DMS153 treated with DMSO at 0.1 percent for 48 hours (cell line): ENCODE measurements around the gene B4GALT2.

Experiments used
- DNase-seq: peaks from one replicate; lab custom pipeline; 2025; ENCODE audit not compliant: unreplicated experiment; lab: John Stamatoyannopoulos, UW

Gene B4GALT2

GRCh38 chr1:43969416-43969745 lies 9.6 kb upstream of the B4GALT2 start:
- DNase-seq, result no peak

- peak; percentile 98 for DNase-seq
Measured at GRCh38 chr1:43969746-43970466, 9.1 kb upstream of the B4GALT2 start, which contains the start of gene DPH2. TSS of gene DPH2 (plus strand) at chr1:43970010. CDS start at chr1:43970176, 166 bp downstream.

GRCh38 chr1:43970502-43970901 lies 8.5 kb upstream of the B4GALT2 start:
- DNase-seq, result no peak

GRCh38 chr1:43970911-43971310 lies 8.1 kb upstream of the B4GALT2 start:
- no peak for DNase-seq

- DNase-seq, result no peak
Measured at GRCh38 chr1:43971336-43971980, 7.6 kb upstream of the B4GALT2 start.

GRCh38 chr1:43973981-43974442 lies 5.0 kb upstream of the B4GALT2 start:
- no peak for DNase-seq

- peak; percentile 94 for DNase-seq
Measured at GRCh38 chr1:43974443-43975248, 4.4 kb upstream of the B4GALT2 start, which contains the start of gene ATP6V0B. TSS of gene ATP6V0B (plus strand) at chr1:43974960. CDS start at chr1:43975041, 81 bp downstream.

- no peak for DNase-seq
Measured at GRCh38 chr1:43975249-43975961, 3.6 kb upstream of the B4GALT2 start.

GRCh38 chr1:43976045-43976444 lies 3.0 kb upstream of the B4GALT2 start:
- DNase-seq, result no peak

- DNase-seq, result no peak
Measured at GRCh38 chr1:43976890-43977289, 2.1 kb upstream of the B4GALT2 start.

- no peak for DNase-seq
Measured at GRCh38 chr1:43977376-43978263, 1.4 kb upstream of the B4GALT2 start.

GRCh38 chr1:43978264-43978550 lies 803 bp upstream of the B4GALT2 start:
- no peak for DNase-seq

- no peak for DNase-seq
Measured at GRCh38 chr1:43979261-43979527, 184 bp downstream of the B4GALT2 start.

GRCh38 chr1:43979528-43980254 lies 681 bp downstream of the B4GALT2 start:
- no peak for DNase-seq

GRCh38 chr1:43980255-43981134 lies 1.5 kb downstream of the B4GALT2 start:
- no peak for DNase-seq

GRCh38 chr1:43981135-43981491 lies 2.1 kb downstream of the B4GALT2 start:
- DNase-seq, result no peak

GRCh38 chr1:43981636-43982035 lies 2.6 kb downstream of the B4GALT2 start:
- DNase-seq, result no peak

GRCh38 chr1:43982241-43982640 lies 3.2 kb downstream of the B4GALT2 start:
- no peak for DNase-seq

GRCh38 chr1:43982808-43983207 lies 3.8 kb downstream of the B4GALT2 start:
- no peak for DNase-seq
